Neural progenitor cell (in vitro differentiated cells): Measurements from ENCODE around the gene IGDCC3.

Experiments
- EZH2 ChIP-seq: fragments of 200-600 bp; sonication (generic); IDR thresholded peaks from 2 replicates; pipeline ENCODE4 v1.6.1; 2017; ENCODE audit warnings: antibody characterized with exemption, mild to moderate bottlenecking, moderate library complexity
- TF ChIP-seq, protein P1 (sequence below): fragments of 200-600 bp; sonication (generic); IDR thresholded peaks from 2 replicates; pipeline ENCODE4 v1.5.1; 2017; ENCODE audit warnings: antibody characterized with exemption, mild to moderate bottlenecking

DNA sequence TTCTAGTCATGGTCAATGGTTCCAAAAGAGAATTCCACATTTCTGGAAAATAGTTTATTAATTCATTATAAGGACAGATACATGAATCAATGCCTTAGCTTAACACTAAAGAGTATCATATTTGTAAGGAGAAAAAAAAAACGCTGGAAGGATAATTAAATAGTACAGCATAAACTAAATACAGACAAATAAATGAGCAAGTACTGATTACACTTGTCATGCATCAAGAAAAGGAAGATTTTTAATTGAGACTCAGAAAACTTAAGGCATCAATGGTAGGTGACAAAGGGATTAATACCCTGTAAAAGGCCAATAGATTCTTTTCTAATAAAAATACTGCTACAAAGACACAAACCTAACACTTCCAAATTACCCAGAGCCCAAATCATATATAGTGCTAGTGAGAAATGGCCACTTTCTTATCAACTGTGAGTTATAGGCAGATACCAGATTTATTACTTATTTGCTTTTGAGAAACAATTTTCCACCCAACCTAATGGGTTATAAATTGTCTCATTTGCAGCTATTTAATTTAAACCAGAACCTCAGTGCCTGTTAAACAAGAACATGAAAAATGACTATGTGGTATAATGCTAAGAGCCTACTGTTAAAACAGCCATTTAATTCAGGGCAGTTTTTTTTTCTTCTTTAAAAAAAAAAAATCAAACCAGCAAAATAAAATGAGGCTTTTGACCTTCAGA lies 3.8 kb upstream of the IGDCC3 start:
- TF ChIP-seq EZH2, result no peak
- TF ChIP-seq, protein P1, sequence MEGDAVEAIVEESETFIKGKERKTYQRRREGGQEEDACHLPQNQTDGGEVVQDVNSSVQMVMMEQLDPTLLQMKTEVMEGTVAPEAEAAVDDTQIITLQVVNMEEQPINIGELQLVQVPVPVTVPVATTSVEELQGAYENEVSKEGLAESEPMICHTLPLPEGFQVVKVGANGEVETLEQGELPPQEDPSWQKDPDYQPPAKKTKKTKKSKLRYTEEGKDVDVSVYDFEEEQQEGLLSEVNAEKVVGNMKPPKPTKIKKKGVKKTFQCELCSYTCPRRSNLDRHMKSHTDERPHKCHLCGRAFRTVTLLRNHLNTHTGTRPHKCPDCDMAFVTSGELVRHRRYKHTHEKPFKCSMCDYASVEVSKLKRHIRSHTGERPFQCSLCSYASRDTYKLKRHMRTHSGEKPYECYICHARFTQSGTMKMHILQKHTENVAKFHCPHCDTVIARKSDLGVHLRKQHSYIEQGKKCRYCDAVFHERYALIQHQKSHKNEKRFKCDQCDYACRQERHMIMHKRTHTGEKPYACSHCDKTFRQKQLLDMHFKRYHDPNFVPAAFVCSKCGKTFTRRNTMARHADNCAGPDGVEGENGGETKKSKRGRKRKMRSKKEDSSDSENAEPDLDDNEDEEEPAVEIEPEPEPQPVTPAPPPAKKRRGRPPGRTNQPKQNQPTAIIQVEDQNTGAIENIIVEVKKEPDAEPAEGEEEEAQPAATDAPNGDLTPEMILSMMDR, result no peak
